GM13976 (cell line): Measurements from ENCODE around the gene TUBGCP3.

ENCODE experiments used
- DNase-seq: peaks from one replicate; pipeline ENCODE4 v3.0.0; 2012; ENCODE audit warnings: low spot score
- in situ Hi-C: fragments of 300-500 bp; cut with MboI; formaldehyde crosslinking; loops from one replicate; pipeline ENCODE4 v1.12.0; 2022; ENCODE audit warnings: low sequenced_read_pairs, mixed read lengths, inconsistent platforms; ENCODE audit not compliant: unreplicated experiment
- TF ChIP-seq, protein P1 (sequence below): IDR thresholded peaks from 2 replicates; pipeline ENCODE4 v1.5.1; 2012; ENCODE audit warnings: borderline replicate concordance, mild to moderate bottlenecking; ENCODE audit not compliant: insufficient read depth; ENCODE audit errors: extremely low read depth, missing control alignments, control extremely low read depth

Gene TUBGCP3

GRCh38 chr13:112603641-112604225, 15.8 kb upstream of the TUBGCP3 start:
- no peak for DNase-seq
- in situ Hi-C loops: loop anchor here (25.0 kb wide), 1 partner anchor 1141 kb away; no protein-coding TSS in a partner anchor
- TF ChIP-seq, protein P1, sequence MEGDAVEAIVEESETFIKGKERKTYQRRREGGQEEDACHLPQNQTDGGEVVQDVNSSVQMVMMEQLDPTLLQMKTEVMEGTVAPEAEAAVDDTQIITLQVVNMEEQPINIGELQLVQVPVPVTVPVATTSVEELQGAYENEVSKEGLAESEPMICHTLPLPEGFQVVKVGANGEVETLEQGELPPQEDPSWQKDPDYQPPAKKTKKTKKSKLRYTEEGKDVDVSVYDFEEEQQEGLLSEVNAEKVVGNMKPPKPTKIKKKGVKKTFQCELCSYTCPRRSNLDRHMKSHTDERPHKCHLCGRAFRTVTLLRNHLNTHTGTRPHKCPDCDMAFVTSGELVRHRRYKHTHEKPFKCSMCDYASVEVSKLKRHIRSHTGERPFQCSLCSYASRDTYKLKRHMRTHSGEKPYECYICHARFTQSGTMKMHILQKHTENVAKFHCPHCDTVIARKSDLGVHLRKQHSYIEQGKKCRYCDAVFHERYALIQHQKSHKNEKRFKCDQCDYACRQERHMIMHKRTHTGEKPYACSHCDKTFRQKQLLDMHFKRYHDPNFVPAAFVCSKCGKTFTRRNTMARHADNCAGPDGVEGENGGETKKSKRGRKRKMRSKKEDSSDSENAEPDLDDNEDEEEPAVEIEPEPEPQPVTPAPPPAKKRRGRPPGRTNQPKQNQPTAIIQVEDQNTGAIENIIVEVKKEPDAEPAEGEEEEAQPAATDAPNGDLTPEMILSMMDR: no peak

DNA sequence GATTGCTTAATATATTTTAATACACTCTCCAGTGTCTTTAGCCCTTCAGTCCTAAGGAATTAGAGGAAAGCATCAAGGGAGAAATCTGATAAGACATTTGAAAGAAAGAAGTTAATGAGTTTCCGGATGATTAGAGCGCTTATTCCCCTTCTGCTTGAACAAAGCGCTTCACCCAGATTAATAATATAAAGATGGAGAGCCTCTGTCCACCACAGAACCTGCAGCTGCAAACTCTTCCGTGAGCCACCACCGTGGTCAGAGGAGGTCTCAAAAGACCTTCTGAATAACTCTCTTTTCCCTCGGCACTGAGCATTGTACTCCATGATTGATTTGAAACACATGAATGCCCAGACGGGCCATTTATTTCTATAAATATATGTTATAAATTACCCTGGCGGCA, 14.2 kb upstream of the TUBGCP3 start:
- TF ChIP-seq, protein P1: no peak
- no peak for DNase-seq
- in situ Hi-C loops: loop anchor here (25.0 kb wide), 1 partner anchor 1140 kb away; no protein-coding TSS in a partner anchor

DNA sequence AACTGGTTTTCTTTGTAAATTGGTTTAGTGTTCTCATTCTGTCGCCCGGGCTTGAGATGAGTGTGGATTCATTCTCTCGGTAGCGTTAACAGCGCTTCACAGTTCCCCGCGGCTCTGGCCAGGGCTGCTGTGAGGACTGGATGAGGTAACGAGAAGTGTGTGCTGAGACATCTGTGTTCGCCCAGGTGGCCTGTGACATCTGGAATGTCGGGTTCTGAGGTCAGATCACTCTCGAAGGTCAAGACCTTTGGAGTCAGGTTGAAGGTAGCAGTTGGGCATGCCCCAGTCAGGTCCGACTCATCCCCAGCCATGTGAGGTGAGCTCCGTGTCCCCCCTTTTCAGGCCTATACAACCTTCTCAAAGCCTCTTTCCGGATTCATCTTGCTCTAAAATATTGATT, 13.4 kb upstream of the TUBGCP3 start:
- DNase-seq: no peak
- in situ Hi-C loops: loop anchor here (25.0 kb wide), 1 partner anchor 1139 kb away; no protein-coding TSS in a partner anchor
- TF ChIP-seq, protein P1: no peak

- TF ChIP-seq, protein P1: no peak
- in situ Hi-C loops: no loop called here
- no peak for DNase-seq
Observed at GRCh38 chr13:112596235-112596634, 8.3 kb upstream of the TUBGCP3 start.

GRCh38 chr13:112592647-112593046, 4.7 kb upstream of the TUBGCP3 start:
- DNase-seq: no peak
- TF ChIP-seq, protein P1: no peak
- in situ Hi-C loops: no loop called here

GRCh38 chr13:112592181-112592580, 4.2 kb upstream of the TUBGCP3 start:
- no peak for DNase-seq
- TF ChIP-seq, protein P1: no peak
- in situ Hi-C loops: no loop called here
